Skeletal muscle cell (primary cell): ENCODE data around the gene GSTM3.
"Not testable (repeated sequence)": the region's sequence is repeated elsewhere in the genome, so short reads cannot be mapped to it uniquely, and the experiment has no call there.

Experiments used
- DNase-seq: peaks from one replicate; pipeline ENCODE4 v3.0.0-alpha.2; 2010; ENCODE audit warnings: low read depth
- H3K4me3 ChIP-seq: 2 replicates; pipeline ENCODE4 v1.5.1; 2011; ENCODE audit warnings: low read depth, mild to moderate bottlenecking, control low read depth, low read length, moderate library complexity

GSTM3 gene

GRCh38 chr1:109763646-109764415 is 23.0 kb upstream of the GSTM3 start, which contains the start of gene EPS8L3:
Gene EPS8L3 (minus strand): TSS chr1:109763923. CDS start chr1:109761749, 2,174 bp downstream.
- no peak for DNase-seq
- no peak within 1 kb of the TSS for H3K4me3 ChIP-seq

- H3K4me3 ChIP-seq: no peak overlapping the region
- DNase-seq: no peak
Observed at GRCh38 chr1:109762821-109763645, 22.2 kb upstream of the GSTM3 start.

DNA sequence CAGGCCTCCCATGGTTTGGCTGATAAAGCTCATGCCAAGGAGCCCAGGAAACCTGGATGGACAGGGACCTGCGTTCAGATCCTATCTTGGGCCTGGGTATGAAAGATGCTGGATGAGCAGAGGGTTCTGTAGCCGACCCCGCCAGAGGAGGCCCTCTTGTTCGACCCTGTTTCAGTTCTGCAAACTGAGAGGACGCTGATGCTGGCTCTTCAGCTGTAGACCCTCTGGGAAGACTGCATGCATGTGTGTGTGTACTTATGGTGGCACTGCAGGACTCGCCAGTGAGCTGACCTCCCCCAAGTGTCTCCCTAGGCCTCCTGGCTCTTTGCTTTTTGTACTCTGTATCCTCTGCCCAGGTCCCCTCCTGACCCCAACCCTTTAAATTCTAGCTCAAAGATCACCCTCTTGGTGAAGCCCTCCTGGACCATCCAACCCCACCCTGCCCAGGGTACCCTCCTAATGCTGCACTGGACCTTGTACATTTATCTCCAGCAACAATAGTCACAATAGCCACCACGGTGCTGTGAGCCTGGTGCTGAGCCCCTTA is 21.3 kb upstream of the GSTM3 start:
- H3K4me3 ChIP-seq: no peak overlapping the region
- no peak for DNase-seq

DNA sequence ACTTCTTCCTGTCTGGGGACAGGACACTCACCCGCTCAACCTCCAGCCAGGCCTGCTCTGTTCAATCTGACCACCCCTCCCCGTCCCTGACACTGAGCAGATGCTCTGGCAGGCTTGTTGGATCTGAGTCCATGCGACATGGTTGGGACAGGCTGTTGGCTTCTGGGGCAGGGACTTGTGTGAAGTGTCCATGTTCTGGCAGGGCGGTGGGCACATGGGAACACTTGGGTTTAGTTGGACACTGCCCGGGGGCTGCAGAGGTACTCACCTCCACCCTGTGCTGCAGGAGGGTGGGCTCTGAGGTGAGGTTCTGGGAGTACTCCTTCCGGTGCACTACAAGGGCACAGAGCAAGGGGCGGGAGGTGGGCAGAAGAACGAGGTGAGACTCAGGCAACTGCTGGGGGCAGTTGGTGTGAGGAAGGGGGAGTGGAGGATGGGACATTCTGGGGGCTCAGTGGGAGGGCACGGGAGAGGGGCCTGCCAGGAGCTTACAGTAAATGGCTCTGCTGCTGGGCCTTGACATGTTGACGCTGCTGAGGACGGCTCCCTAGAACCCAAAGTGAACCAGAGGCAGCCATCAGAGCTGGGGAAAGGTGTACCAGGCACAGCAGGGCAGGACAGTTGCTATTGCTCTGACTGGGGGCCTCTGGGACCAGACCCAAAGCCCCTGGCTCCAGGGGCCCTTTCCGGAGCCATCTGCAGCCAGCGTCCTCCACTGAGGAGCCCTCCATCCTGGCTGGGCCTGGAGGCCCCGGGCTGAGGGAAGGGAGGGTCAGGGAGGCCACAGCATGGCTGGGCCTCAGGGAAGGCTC is 20.6 kb upstream of the GSTM3 start:
- no peak for DNase-seq
- H3K4me3 ChIP-seq: no peak overlapping the region

GRCh38 chr1:109760581-109761226 is 19.9 kb upstream of the GSTM3 start:
- no peak overlapping the region for H3K4me3 ChIP-seq
- DNase-seq: no peak

GRCh38 chr1:109759513-109760334 is 18.9 kb upstream of the GSTM3 start:
- H3K4me3 ChIP-seq: no peak overlapping the region
- no peak for DNase-seq

DNA sequence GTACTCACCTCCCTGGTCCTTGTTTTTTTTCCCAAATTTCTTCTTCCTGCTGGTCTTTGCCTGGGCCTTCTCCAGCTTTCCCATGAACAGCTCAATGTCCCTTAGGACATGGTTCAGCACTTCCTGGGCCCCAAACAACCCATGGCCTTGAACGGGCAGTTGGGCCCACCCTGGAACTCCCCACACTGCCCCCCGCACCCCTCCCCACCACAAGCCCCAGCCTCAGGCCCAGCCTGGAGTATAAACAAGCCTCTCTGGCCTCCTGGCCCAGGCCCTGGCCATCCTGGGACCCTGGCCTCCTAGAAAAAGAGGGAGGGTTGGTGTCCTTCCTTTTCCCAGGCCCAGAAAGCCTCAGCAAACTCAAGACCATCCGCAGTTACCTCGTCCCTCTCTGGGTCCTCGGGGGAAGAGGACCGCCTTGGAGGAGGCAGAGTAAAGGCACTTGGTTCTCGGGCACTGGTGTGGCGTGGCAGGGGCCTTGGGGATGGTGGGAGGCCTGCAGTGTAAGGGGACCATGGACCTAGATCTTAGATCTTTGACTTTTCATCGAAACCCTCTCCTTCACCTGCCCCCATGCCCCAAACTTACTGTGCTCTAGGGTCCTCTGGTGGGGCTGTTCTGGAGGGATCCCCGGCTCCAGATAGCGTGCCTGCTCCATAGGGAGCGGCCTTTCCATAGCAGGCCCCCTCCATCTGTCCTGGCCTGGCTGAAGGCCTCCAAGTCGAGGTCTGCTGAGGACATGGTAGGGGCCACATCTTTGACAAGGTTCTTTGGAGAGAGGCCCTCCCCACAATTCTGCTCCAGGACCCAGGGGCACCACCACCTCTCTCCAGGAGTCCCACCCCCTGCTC is 17.3 kb upstream of the GSTM3 start:
- no peak overlapping the region for H3K4me3 ChIP-seq
- DNase-seq: no peak

GRCh38 chr1:109756848-109757521 is 16.1 kb upstream of the GSTM3 start:
- no peak for DNase-seq
- no peak overlapping the region for H3K4me3 ChIP-seq

- not testable (repeated sequence) for H3K4me3 ChIP-seq, DNase-seq
Observed at GRCh38 chr1:109756325-109756724, 15.5 kb upstream of the GSTM3 start.

DNA sequence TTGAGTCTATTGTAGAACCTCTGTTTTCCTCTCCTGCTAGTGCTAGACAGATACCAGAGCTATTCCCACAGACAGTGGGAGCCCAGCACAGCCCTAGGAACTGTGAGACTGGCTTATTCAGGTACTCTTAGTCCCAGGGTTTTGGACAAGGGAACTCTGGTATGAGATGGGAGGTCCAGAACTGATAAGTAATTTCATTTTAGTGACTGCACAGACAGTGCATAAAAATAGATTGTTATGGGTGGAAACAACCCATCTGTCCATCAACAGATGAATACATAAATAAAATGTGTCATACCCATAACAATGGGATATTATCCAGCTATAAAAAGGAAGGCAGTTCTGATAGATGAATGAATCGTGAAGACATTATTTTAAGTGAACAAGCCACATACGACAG is 13.9 kb upstream of the GSTM3 start:
- H3K4me3 ChIP-seq: no peak overlapping the region
- no peak for DNase-seq

- no peak overlapping the region for H3K4me3 ChIP-seq
- DNase-seq: no peak
Observed at GRCh38 chr1:109751531-109752260, 10.9 kb upstream of the GSTM3 start.

- no peak for DNase-seq
- no peak overlapping the region for H3K4me3 ChIP-seq
Observed at GRCh38 chr1:109750920-109751319, 10.1 kb upstream of the GSTM3 start.

- DNase-seq: no peak
- no peak overlapping the region for H3K4me3 ChIP-seq
Observed at GRCh38 chr1:109750241-109750882, 9.5 kb upstream of the GSTM3 start.

DNA sequence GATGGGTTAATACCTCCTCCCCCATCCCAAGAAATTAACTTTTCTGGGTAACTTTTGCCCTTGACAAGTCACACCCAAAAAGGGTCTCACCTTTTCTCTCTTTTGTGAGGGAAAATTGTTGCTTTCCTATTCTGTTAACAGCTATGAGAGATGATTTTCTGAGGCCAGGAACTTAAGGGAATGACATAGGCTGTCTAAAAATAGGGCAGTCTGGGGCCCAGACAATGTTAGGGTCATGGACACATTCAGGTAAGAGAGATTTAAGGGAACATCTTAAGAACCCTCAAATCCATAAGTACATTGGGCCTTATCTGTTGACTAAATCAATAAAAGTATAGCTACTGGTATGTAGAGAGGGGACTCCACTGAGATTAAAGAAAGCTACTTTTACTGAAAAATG is 8.4 kb upstream of the GSTM3 start:
- H3K4me3 ChIP-seq: no peak overlapping the region
- DNase-seq: no peak

DNA sequence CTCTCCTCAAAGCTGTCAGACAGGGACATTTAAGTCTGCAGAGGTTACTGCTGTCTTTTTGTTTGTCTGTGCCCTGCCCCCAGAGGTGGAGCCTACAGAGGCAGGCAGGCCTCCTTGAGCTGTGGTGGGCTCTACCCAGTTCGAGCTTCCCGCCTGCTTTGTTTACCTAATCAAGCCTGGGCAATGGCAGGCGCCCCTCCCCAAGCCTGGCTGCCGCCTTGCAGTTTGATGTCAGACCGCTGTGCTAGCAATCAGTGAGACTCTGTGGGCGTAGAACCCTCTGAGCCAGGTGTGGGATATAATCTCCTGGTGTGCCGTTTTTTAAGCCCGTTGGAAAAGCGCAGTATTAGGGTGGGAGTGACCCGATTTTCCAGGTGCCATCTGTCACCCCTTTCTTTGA is 7.5 kb upstream of the GSTM3 start:
- H3K4me3 ChIP-seq, DNase-seq: not testable (repeated sequence)
